GM21723 (cell line): ENCODE data around the gene KLHL3.
A peak's percentile ranks its signal among the peaks of the same experiment; 100 is the strongest.

ENCODE experiments used
- ATAC-seq: cut with Tn5 transposase; IDR thresholded peaks from one replicate; pipeline ENCODE4 v1.9.1; 2021; ENCODE audit warnings: mild to moderate bottlenecking, moderate library complexity; ENCODE audit not compliant: unreplicated experiment

Gene KLHL3

DNA sequence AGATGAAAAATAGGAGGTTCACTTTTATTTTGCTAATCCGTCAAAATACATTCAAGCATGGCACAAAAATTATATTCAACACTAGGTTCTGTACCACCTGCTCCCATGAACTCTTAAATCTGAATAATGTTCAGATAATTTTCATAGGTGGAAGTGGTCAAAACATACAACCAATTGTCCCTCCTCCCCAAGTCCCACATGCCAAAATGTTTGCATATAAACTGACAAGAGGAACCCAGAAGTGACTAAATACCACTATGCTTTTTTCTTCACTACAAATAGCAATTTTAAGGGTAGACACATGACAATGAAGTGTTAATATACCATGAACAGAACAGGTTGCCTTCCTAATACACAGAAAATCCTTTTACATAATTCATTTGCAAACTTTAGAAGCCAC is 14.5 kb upstream of the KLHL3 start:
- ATAC-seq: no peak

DNA sequence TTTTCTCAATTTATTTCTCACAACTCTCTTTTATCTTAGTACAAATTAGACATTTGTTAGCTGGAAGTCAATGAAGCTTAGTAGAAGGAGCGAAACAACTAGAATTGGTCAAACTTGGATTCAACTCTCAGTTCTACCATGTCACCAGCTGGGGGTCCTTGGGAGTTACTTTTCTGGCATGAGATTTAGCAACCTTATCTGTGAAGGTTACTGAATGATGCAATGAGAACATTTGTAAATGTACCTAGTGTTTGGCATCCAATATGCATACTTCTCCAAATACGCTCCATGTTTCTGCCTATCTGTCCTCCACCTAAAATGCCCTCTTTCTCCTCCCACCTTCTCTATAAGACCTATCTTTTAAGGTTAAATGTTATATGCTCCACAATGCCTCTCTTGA is 12.0 kb upstream of the KLHL3 start:
- no peak for ATAC-seq

DNA sequence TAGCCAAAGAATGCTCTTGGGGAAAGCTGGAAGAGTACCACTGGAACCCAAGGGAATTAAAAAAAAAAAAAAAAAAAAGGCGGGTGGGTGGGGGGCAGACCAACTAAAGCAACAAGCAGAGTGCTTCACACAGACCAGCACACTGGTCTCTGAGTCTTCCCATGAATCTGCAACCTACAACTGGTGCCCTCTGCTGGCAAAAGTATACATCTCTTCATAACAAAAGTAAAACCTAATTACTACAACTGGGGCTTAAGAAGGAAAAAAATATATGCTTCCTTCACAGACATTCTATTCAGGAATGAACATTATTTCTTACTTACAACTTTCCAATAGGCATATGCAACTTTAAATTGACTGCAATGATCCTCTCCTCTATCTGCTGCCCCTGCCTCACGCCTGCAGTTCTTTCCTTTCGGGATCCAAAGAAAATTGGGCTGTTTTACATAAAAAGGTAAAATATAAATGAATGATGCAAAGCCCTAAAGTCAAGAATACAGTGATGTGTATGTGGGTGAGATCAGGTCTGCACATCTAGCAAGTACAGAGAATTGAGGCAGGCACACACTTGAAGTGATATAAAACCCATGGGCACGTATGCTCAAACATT is 7.2 kb upstream of the KLHL3 start:
- peak; percentile 69 for ATAC-seq

DNA sequence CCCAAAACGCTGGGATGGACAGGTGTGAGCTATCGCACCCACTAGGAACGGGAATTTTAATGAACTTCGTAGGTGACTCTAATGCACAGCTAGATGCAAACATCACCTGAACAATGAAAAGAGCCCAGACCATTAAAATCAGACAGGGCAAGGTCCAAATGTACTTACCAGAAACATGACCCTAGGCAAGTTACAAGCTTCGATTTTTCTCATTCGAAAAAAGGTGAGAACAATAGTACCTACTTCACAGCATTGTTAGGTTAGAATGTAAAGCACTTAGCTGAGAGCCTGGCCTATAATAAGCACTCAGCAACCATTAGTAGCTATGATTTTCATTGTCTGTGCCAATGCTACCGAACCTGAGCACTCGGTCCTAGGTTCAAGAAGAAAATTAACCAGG is 5.8 kb upstream of the KLHL3 start:
- ATAC-seq: no peak

DNA sequence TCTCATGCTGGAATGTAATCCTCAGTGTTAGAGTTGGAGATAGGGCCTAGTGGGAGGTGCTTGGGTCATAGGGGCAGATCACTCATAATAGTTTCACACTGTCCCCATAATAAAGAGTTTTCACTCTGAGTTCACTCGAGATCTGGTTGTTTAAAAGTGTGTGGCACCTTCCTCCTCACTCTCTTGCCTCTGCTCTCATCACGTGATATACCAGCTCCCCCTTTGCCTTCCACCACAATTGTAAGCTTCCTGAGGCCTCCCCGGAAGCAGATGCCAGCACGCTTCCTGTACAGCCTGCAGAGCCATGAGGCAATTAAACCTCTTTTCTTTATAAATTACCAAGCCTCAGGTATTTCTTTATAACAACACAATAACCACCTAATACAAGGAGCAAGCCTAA is 3.8 kb upstream of the KLHL3 start:
- ATAC-seq: no peak

DNA sequence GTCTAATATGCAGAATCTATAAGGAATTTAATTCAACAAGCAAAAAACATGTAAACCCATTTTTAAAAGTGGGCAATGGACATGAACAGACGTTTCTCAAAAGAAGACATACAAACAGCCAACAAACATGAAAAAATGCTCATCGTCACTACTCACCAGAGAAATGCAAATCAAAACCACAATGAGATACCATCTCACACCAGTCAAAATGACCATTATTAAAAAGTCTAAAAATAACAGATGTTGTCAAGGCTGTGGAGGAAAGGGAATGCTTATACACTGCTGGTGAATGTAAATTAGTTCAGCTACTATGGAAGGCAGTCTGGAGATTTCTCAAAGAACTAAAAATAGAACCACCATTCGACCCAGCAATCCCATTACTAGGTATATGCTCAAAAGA is 3.1 kb upstream of the KLHL3 start:
- no peak for ATAC-seq

DNA sequence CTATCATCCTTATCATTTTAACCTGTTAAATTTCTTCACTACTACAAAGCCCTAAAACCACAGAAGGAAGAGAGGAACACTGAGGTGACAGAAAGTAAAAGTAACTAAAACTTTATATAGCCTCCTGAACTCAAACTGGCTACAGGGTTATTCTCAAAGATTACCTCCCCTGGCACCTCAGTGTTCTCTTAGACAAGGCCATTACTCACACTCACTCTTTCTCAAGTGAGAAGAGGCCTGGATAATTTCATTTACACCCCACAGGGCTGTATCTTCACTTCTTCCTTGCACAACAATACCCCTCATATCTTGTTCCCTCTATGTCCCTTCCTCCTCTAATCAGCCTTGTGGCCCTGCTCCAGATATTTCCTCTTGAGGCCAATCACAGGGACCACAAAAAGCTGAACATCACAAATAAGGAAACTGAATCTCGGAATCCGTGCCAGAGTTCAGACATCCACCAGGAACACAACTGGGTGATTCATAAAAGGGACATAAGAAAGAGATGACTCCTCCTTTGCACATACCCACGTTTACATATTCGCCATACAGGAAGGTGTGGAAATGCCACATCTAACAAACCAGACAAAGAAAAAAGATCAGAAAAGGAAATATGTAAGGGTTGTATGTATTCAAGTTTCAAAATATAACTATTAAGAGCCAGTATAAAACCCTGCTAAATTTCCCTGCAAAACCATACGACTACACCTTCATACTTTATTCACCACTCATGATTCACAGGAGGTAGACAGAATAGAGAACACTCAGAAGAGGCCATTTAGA is 1.7 kb upstream of the KLHL3 start:
- ATAC-seq: no peak

DNA sequence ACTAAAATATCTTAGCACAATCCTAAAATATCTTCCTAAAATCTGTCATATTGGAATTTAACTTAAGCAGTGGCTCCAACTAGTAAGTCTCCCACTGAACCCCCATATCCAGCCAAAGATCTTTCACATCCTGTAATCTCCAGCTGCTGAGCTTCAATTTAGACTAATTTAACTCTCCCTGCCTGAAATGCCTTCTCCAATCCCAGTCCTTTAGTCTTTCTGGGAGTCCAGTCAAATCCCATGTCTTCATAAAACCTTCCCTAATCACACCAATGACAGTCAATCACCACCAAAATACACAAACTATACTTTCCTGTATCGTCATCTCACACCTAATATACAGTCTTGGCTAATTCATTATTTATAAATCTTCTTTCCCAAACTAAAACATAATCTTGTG is 607 bp upstream of the KLHL3 start:
- no peak for ATAC-seq

DNA sequence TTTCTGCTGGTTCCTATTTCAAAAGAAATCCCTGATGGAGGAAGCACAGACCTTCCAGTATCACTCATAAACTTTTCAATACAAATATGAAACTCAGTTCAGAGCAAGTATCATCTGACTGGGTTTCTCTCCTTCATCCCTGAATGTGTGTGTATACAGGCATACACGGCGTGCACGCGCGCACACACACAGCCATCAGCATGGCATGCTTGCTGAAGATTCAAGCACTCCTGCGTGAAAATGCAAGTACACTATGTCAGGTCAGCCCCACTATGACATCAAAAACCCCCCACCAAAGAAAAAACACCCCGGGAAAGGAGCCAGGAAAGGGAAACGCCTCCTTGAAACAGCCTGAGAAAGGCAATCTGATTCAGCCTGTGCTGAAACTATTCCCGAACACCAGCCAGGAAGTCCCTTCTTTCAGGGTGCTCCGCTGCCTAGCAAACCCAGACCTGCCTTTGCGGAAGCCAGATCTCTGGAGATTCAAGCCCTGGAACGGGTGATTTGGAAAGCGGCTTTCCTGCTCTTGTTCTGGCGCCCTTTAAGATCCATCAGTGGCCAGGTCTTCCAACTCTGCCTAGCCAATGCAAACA is 831 bp downstream of the KLHL3 start:
- peak; percentile 28 for ATAC-seq

DNA sequence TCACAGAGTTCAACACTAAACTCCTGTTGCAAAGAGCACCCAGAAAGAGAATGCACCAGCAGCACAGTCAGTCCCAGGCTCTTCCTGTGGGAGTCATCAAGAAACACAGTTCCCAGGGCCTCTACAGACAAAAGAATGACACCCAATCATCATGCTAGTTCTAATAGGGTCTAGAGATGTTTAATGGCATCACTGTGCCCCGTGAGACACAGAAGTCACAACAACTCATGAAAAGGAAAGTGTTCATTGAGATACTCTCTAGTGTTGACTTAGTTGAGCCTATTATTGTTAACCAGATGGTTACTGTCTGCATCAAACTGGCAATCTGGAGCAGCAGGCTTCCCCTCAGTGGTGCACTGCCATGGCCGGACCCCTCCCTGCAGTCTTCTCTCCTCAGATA is 1.6 kb downstream of the KLHL3 start:
- ATAC-seq: no peak

DNA sequence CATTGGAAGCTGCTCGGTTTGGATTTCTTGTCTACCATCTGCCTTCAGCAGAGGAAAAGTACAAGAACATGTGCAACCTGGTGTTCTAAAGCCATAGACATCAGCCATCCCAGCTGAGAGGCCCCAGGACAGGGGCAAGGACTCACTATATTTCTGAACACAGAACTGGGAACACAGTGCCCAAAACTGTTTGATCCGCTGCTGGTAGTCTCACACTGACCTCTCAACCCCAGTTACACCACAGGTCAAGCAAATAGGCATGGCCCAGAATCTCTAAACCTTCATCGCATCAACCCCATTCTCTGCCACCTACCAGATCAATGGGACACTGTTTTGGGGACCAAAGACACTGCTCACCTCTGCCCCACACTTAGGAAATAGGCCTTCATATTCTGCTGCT is 2.0 kb downstream of the KLHL3 start:
- ATAC-seq: no peak

DNA sequence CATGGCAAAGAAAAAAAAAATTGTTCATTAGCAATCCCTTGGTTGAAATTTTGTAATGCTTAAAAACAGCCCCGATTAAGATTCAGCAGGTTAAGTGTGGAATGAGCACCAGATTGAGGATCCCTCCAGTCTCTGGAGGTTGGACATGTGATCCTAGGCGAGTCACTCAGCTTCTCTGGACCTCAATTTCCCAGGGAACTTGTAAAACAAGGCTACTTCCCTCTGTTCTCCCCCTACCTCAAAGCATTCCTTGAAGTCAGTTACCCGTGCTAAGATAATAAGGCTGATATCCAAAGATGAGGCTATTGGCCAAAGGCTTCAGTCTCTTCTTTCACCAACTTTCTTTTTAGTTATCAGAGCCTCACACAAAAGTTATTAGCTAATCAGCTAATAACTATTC is 2.9 kb downstream of the KLHL3 start:
- ATAC-seq: no peak

DNA sequence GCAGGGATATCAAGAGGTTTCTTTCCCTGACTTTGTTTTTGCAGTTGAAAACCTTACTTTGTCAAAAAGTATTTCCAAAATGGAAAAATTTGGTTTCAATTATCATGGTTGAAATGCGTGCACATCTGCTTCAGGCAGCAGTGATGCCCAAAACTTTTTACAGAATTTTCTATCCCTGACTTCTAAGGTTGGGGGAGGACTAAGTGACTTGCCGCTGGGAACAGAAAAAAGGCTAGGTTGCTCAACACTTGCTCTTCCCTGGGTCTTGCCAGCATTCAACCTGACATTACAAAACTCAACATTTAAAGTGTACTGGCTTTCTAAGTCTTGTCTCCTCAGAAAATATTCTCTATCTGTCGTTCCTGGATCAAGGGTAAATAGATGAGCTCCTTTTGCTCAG is 4.7 kb downstream of the KLHL3 start:
- no peak for ATAC-seq

DNA sequence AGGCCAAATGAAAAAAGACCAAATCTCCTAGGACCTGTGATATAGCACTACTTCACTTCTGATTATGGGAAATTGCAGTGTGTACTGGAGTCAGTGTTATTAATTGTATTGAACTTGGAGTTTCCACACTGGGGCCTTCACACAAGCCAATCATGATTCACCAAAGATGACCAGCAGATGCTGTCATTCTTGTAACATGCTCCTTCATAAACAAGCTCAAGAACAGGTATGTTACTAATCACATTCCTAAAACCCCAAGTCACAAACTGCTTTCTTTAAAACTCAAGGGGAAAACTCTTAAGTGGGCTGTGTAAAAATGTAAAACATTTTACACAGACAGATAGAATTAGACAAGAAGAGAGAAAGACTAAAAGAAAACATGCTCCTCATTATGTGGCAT is 5.6 kb downstream of the KLHL3 start:
- no peak for ATAC-seq

DNA sequence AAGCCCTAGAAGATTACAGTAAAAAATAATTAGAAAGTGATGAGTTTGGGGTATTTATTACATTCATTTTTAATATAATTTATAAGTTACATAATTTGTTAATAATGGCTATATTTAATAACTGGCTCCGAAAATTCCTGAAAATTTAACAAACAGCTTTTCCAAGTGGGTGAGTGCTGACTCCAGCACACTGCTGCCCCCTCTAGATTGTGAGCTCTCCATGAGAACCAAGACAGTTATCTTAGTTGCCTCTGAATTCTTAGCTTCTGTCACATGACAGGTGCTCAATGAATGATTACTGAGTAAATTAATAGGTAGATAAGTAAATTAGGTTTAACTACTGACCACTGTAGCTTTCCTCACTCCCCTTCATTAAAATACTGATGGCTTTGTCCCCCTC is 7.8 kb downstream of the KLHL3 start:
- ATAC-seq: no peak

DNA sequence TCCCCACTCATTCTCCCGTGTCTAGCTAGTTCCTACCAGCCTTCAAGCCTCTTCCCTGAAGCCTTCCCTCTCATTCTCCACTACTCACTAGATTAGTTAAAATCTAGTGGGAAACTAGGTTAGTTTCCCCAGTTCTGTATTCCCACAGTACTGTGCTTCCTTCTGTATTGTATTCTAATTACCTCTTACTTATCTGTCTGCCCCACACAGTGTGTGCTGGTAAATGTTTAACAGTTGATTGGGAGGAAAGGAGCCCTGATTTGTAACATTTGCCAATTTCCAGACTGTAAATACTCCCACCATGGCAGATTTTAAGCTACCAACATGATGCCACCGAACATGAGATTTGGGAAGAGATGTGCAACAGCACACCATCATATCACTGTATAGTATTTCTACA is 8.3 kb downstream of the KLHL3 start:
- no peak for ATAC-seq

DNA sequence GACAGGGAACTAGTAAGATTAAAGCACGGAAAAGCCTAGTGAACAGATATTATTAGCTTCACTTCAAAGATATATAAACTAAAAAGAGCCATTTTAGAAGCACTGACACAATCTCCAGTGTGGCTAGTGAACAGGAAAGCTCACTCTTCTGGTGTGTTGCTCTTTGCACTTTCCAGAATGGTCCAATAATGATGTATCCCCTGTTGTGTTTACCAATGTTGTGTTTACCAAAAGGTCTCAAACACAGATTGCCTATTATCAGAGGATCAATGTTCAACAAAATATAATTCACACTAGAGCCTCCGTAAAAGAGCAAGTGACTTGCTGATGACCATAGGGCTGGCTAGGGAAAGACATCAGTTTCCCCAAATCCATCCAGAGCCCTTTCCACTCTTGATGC is 11.6 kb downstream of the KLHL3 start:
- no peak for ATAC-seq

DNA sequence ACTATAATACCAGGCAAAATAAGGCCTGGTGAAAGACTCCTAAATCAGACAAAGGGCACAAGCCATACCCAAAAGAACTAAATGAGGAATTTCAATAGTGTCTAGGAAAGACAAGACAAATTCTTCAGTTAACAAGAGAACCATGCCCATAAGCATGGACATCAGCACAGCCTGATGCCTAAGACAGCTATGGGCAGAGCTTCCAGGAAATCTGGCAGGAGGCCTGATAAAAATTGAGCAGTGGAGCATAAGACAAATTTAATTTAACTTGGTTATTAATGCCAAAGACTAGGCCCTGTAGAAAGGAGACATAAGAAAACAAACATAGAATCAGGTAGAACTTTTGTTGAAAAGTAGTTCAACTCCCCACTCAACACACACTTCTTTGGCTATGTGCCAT is 17.3 kb downstream of the KLHL3 start:
- ATAC-seq: no peak

DNA sequence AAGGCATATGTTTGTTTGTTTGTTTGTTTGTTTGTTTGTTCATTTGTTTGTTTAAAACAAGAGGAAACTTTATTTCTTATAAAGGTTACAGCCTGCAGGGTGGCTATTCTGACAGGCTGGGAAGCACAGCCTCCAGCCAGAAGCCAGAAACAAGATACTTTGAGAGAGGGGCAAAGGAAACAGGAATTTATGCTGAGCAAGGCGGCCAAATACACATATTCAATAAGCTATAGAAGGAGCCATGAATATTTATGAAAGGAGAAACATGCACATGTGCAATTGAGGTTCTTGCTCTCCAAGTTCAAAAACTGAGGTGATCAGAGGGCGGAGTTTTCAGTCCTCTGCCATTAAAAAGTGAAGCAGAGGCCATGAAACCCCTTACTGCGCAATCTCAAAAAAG is 19.6 kb downstream of the KLHL3 start:
- ATAC-seq: no peak

DNA sequence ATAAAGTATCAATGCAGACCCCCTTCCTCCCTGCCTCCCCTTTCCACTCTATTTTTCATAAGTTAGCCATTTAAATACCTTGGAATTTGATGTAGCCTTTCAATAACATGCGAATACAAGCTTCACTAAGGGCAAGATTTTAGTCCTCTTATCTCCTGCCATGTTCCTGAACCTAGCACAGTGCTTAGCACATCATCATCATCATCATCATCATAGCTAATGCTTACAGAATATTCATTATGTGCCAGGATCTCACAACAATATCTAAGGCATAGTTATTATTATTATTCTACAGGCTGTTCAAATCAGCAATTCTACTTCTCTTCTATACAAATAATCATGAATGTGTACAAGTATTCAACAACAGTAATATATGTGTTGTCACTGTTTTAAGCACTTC is 20.4 kb downstream of the KLHL3 start:
- no peak for ATAC-seq

DNA sequence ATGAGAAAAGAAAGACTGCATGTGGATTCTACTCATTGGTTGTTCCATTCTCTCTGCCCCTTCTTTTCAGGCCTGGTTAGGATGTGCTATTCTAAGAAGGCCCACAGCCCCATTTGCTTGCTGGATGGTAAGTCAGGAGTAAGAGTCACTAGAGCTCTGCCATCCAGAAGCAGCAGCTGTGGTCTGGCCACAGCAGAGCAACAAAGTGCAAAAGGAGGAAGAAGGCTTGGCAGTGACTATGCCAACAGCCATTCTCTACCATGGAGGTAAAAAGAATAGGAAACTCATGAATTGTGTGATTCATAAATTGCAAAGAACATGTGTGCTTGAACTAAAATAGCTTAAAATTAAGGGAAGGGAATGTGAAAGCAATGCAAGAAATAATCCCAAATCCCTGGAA is 20.9 kb downstream of the KLHL3 start:
- no peak for ATAC-seq

DNA sequence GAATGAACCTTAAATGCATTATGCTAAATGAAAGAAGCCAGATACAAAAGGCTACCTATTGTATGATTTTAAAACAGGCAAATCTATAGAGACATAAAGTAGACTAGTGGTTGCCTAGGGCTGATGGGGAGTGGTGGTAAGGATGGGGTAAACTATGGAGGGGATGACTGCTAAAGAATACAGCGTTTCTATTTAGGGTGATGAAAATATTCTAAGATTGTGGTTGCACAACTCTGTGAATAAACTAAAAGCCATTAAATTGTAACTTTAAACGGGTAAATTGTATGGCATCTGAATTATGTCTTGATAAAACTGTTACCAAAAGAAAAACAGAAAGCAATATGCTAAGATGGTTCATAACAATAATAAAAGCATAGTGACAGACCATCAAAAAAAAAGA is 21.4 kb downstream of the KLHL3 start:
- no peak for ATAC-seq
